Measurements from ENCODE around the gene HTR3B. TPM values are rescaled to one million over a fixed set of nuclear protein-coding genes. Genes with fewer than 3 reads are reported as not detected.

Gene HTR3B
- polyA plus RNA-seq, 3 donors = 0.04 to 0.14 TPM; not detected in 1

DNA sequence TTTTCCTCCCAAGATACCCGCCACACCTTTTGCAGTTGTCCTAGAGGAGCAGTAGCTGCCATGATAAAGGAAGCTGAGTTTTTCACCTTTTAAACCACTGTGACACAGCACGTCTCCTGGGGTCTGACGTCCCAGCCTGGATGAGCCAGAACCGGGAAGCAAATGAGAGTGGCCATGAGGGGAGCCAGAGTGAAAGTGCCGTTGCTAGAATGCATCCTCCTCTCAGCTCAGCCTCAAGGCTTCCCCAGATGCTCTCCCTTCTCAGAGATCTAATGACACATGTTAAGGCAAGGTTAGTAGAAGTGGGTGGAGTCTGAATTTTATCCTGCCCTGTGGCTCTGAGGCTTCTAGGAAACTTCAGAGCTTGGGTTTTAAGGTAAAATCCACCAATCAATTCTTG, 46.9 kb downstream of the HTR3B start:
- Histone ChIP-seq H3K36me3 (replicated peaks in 1 of 2; ENCODE audit: control insufficient read depth in 1 of 2, insufficient read depth in 2 of 2, low read length in 2 of 2) (no peaks in the 10 kb centered on the region), H3K27me3 (ENCODE audit: control insufficient read depth in 2 of 2, insufficient read depth in 2 of 2, low read length in 2 of 2) (no peaks in the 10 kb centered on the region), H3K27ac (ENCODE audit: low read depth in 1 of 2, low read length in 2 of 2) (no peak overlapping the region), H3K79me2 (ENCODE audit: insufficient read depth, low read length) (no peaks in the 10 kb centered on the region), H3K9me3 (replicated peaks in 1 of 2; ENCODE audit: control insufficient read depth in 1 of 2, insufficient read depth in 1 of 2, low read length in 2 of 2) (no peaks in the 10 kb centered on the region), H3K4me1 (ENCODE audit: control insufficient read depth in 1 of 2, insufficient read depth in 2 of 2, low read length in 2 of 2) (peaks cover 29 to 31% of the 10 kb centered on the region in 2 donors), H4K20me1 (ENCODE audit: insufficient read depth, low read length) (no peaks in the 10 kb centered on the region), H3K4me2 (replicated peaks; ENCODE audit: extremely low read depth, low read length, poor library complexity, severe bottlenecking) (no peak overlapping the region), H2AFZ (ENCODE audit: insufficient read depth, low read depth, low read length, poor library complexity, severe bottlenecking) (no peak overlapping the region), H3K4me3 (replicated peaks in 1 of 3; ENCODE audit: low read depth in 2 of 3, low read length in 3 of 3) (peak overlapping the region in 1 of 3 experiments; percentile 44), H3K9ac (ENCODE audit: insufficient read depth, low read length, poor library complexity, severe bottlenecking) (no peak overlapping the region)
- 21% methylated on average over 3 of the region's 5 CpGs for WGBS (ENCODE audit: insufficient coverage)
- H3K27me3 Mint-ChIP-seq (ENCODE audit: low read depth in 3 of 3) = peaks cover 0 to 4% (median 0%) of the 10 kb centered on the region in 3 donors
- no peak overlapping the region for H3K27ac Mint-ChIP-seq
- TF ChIP-seq, protein P1, sequence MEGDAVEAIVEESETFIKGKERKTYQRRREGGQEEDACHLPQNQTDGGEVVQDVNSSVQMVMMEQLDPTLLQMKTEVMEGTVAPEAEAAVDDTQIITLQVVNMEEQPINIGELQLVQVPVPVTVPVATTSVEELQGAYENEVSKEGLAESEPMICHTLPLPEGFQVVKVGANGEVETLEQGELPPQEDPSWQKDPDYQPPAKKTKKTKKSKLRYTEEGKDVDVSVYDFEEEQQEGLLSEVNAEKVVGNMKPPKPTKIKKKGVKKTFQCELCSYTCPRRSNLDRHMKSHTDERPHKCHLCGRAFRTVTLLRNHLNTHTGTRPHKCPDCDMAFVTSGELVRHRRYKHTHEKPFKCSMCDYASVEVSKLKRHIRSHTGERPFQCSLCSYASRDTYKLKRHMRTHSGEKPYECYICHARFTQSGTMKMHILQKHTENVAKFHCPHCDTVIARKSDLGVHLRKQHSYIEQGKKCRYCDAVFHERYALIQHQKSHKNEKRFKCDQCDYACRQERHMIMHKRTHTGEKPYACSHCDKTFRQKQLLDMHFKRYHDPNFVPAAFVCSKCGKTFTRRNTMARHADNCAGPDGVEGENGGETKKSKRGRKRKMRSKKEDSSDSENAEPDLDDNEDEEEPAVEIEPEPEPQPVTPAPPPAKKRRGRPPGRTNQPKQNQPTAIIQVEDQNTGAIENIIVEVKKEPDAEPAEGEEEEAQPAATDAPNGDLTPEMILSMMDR (IDR thresholded peaks at IDR 0.05) = no peak
- peak overlapping the region in 1 of 2 donors; percentile 14 for H3K4me3 Mint-ChIP-seq
- no peak for DNase-seq
- peaks cover 27% of the 10 kb centered on the region for H3K4me1 Mint-ChIP-seq
- H3K9me3 Mint-ChIP-seq = no peaks in the 10 kb centered on the region
- intact Hi-C loops (cut with micrococcal nuclease) = no loop called here
- no peaks in the 10 kb centered on the region for H3K36me3 Mint-ChIP-seq

DNA sequence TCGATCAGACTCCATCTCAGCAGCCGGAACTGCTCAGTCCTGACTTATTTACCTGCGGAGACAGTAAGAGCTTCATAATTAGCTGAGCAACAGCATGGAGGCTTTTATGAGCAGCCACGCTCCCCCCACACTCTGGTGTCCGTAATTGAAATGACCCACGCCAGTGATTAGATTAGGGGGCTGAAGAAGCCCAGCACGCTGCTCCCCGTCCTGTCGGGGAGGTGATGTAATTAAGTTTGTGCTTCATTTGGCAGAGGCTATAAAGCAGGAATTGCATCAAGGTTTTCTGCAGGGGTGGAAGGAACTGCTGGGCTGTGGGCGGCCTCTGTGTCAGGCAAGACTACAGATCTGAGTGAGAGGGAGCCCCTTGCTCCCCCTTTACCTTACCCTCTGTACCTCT, 47.5 kb downstream of the HTR3B start:
- H3K79me2 ChIP-seq (ENCODE audit: insufficient read depth, low read length) = no peaks in the 10 kb centered on the region
- Mint-ChIP-seq H3K27me3 (ENCODE audit: low read depth in 3 of 3) (peaks cover 0 to 4% (median 0%) of the 10 kb centered on the region in 3 donors), H3K36me3 (no peaks in the 10 kb centered on the region), H3K27ac (peak overlapping the region in 4 of 7 donors; percentile 4 to 60 (median 44)), H3K9me3 (no peaks in the 10 kb centered on the region), H3K4me1 (peaks cover 27% of the 10 kb centered on the region), H3K4me3 (peak overlapping the region; percentile 40 to 90)
- peak overlapping the region in 1 of 3 experiments; percentile 44 for H3K4me3 ChIP-seq (replicated peaks in 1 of 3; ENCODE audit: low read depth in 2 of 3, low read length in 3 of 3)
- no peak overlapping the region for H3K9ac ChIP-seq (ENCODE audit: insufficient read depth, low read length, poor library complexity, severe bottlenecking)
- H3K4me1 ChIP-seq (ENCODE audit: control insufficient read depth in 1 of 2, insufficient read depth in 2 of 2, low read length in 2 of 2) = peaks cover 29 to 31% of the 10 kb centered on the region in 2 donors
- TF ChIP-seq, protein P1 (IDR thresholded peaks at IDR 0.05) = no peak
- no peaks in the 10 kb centered on the region for H3K9me3 ChIP-seq (replicated peaks in 1 of 2; ENCODE audit: control insufficient read depth in 1 of 2, insufficient read depth in 1 of 2, low read length in 2 of 2)
- no peaks in the 10 kb centered on the region for H3K36me3 ChIP-seq (replicated peaks in 1 of 2; ENCODE audit: control insufficient read depth in 1 of 2, insufficient read depth in 2 of 2, low read length in 2 of 2)
- H3K27me3 ChIP-seq (ENCODE audit: control insufficient read depth in 2 of 2, insufficient read depth in 2 of 2, low read length in 2 of 2) = no peaks in the 10 kb centered on the region
- DNase-seq = no peak
- H4K20me1 ChIP-seq (ENCODE audit: insufficient read depth, low read length) = no peaks in the 10 kb centered on the region
- WGBS (ENCODE audit: insufficient coverage) = 45% methylated on average over 7 of the region's 10 CpGs
- peak overlapping the region; percentile 55 for H3K4me2 ChIP-seq (replicated peaks; ENCODE audit: extremely low read depth, low read length, poor library complexity, severe bottlenecking)
- H2AFZ ChIP-seq (ENCODE audit: insufficient read depth, low read depth, low read length, poor library complexity, severe bottlenecking) = peak overlapping the region; percentile 58
- peak overlapping the region; percentile 37 to 39 for H3K27ac ChIP-seq (ENCODE audit: low read depth in 1 of 2, low read length in 2 of 2)
- intact Hi-C loops (cut with micrococcal nuclease) = no loop called here

Measured in CD14-positive monocyte (primary cell).